HepG2 (cell line): ENCODE data around the gene PSKH1.

Experiments
- ESRRA ChIP-seq: sonication (generic); formaldehyde crosslinking; IDR thresholded peaks from 2 replicates; pipeline ENCODE4 v1.5.1; 2020; ENCODE audit warnings: mild to moderate bottlenecking, low read depth, missing genetic modification reagents
- HMGXB4 ChIP-seq, 2 experiments: sonication (generic) in 1 of 2; formaldehyde crosslinking in 1 of 2; IDR thresholded peaks; 2 replicates each; pipeline versions ENCODE4 v1.4.0 to v1.6.1; 2018 to 2020; ENCODE audit warnings: missing genetic modification reagents in 2 of 2, borderline replicate concordance in 1 of 2, low read depth in 1 of 2, mild to moderate bottlenecking in 1 of 2, missing biosample characterization in 1 of 2
- RFX5 ChIP-seq: IDR thresholded peaks from 2 replicates; pipeline ENCODE4 v1.6.1; 2011; ENCODE audit warnings: low read depth, low read length, improper control_type of control experiment
- TF ChIP-seq, protein P1 (sequence below): sonication (generic); formaldehyde crosslinking; IDR thresholded peaks from 2 replicates; pipeline ENCODE4 v1.4.0; 2020; ENCODE audit warnings: missing genetic modification reagents
- TF ChIP-seq, protein P2 (sequence below): sonication (generic); formaldehyde crosslinking; IDR thresholded peaks from 2 replicates; pipeline ENCODE4 v1.4.0; 2020; ENCODE audit warnings: missing genetic modification reagents, borderline replicate concordance
- TF ChIP-seq, protein P3 (sequence below): sonication (generic); formaldehyde crosslinking; IDR thresholded peaks from 2 replicates; pipeline ENCODE4 v1.9.0; 2022; ENCODE audit warnings: low read depth, missing genetic modification reagents
- TF ChIP-seq, protein P4 (sequence below): sonication (generic); formaldehyde crosslinking; IDR thresholded peaks from 2 replicates; pipeline ENCODE4 v1.5.0; 2020; ENCODE audit warnings: missing genetic modification reagents, mild to moderate bottlenecking, borderline replicate concordance

DNA sequence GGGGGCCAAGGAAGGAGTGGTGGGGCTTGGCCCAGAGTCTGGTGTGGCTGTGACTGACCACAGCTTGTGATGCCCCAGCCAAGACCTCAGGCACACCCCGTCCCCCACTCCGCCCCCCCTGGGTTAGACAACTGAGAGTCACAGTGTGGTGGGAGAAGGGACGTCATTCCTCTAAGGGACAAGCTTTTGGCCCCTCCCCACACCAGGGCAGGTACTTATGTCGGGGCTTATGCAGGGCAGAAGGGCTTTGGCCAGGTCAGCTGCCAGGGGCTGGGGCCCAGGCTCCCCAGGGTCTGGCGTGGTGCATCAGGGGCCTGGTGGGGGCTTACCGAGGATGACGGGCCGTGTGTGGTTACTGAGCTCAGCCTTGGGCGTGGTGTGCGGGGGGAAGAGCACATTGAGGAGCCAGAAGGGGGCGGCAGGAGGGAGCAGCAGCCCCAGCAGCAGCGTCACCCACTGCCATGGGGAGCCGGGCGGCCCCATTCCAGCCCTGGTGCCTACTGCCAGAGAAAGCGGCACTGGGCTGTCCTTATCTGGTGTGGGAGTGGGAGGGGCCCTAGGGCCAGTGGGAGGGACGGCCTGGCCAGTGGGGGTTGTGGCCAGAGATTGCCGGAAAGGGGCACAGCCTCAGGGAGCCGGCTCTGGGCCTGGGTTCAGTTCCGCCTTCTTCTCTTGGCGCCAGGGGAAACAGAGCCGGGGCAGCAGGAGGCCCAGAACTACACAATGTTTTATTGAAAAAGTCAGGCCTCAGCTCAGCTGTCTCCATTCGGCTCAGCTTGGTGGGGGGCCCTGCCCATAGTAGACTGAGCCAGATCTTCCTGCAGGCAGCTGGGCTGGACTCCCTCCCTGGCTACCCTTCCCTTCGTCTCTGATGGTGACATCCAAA, 50.8 kb downstream of the PSKH1 start, which contains the start of gene LCAT:
- TF ChIP-seq, protein P1, sequence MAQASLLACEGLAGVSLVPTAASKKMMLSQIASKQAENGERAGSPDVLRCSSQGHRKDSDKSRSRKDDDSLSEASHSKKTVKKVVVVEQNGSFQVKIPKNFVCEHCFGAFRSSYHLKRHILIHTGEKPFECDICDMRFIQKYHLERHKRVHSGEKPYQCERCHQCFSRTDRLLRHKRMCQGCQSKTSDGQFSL (CRISPR knock-in tag), result no peak
- TF ChIP-seq HMGXB4 (CRISPR knock-in tag; IDR thresholded peaks at IDR 0.05; ENCODE audit: borderline replicate concordance in 1 of 2, low read depth in 1 of 2), result 0 out of 4 replicates have a peak, but pooled peaks of 1 of the 2 experiments have one; percentile 24
- TF ChIP-seq ESRRA (CRISPR knock-in tag), result no peak
- TF ChIP-seq, protein P2, sequence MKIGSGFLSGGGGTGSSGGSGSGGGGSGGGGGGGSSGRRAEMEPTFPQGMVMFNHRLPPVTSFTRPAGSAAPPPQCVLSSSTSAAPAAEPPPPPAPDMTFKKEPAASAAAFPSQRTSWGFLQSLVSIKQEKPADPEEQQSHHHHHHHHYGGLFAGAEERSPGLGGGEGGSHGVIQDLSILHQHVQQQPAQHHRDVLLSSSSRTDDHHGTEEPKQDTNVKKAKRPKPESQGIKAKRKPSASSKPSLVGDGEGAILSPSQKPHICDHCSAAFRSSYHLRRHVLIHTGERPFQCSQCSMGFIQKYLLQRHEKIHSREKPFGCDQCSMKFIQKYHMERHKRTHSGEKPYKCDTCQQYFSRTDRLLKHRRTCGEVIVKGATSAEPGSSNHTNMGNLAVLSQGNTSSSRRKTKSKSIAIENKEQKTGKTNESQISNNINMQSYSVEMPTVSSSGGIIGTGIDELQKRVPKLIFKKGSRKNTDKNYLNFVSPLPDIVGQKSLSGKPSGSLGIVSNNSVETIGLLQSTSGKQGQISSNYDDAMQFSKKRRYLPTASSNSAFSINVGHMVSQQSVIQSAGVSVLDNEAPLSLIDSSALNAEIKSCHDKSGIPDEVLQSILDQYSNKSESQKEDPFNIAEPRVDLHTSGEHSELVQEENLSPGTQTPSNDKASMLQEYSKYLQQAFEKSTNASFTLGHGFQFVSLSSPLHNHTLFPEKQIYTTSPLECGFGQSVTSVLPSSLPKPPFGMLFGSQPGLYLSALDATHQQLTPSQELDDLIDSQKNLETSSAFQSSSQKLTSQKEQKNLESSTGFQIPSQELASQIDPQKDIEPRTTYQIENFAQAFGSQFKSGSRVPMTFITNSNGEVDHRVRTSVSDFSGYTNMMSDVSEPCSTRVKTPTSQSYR (CRISPR knock-in tag), result peak; percentile 89
- TF ChIP-seq, protein P3, sequence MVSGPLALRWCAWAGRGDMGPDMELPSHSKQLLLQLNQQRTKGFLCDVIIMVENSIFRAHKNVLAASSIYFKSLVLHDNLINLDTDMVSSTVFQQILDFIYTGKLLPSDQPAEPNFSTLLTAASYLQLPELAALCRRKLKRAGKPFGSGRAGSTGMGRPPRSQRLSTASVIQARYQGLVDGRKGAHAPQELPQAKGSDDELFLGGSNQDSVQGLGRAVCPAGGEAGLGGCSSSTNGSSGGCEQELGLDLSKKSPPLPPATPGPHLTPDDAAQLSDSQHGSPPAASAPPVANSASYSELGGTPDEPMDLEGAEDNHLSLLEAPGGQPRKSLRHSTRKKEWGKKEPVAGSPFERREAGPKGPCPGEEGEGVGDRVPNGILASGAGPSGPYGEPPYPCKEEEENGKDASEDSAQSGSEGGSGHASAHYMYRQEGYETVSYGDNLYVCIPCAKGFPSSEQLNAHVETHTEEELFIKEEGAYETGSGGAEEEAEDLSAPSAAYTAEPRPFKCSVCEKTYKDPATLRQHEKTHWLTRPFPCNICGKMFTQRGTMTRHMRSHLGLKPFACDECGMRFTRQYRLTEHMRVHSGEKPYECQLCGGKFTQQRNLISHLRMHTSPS (CRISPR knock-in tag), result peak; percentile 51
- TF ChIP-seq RFX5, result no peak
- TF ChIP-seq, protein P4, sequence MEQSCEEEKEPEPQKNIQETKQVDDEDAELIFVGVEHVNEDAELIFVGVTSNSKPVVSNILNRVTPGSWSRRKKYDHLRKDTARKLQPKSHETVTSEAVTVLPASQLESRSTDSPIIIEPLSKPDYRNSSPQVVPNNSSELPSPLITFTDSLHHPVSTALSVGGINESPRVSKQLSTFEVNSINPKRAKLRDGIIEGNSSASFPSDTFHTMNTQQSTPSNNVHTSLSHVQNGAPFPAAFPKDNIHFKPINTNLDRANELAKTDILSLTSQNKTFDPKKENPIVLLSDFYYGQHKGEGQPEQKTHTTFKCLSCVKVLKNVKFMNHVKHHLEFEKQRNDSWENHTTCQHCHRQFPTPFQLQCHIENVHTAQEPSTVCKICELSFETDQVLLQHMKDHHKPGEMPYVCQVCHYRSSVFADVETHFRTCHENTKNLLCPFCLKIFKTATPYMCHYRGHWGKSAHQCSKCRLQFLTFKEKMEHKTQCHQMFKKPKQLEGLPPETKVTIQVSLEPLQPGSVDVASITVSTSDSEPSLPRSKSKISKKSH, result no peak
